Mammary epithelial cell (primary cell): ENCODE results near the gene EEF2.

ENCODE experiments used
- EZH2 ChIP-seq: IDR thresholded peaks from 2 replicates; pipeline ENCODE4 v1.6.1; 2012; ENCODE audit warnings: low read length, inconsistent platforms, borderline replicate concordance
- TF ChIP-seq, protein P1 (sequence below), 2 donors: IDR thresholded peaks in 1 of 2; conservative IDR thresholded peaks in 1 of 2; 2 replicates each; pipeline ENCODE4 v1.5.1; 2011 to 2012; ENCODE audit warnings: inconsistent platforms in 2 of 2, low read length in 2 of 2, mild to moderate bottlenecking in 2 of 2, control low read depth in 1 of 2, low read depth in 1 of 2; ENCODE audit not compliant: insufficient read depth in 1 of 2; ENCODE audit errors: extremely low read depth in 1 of 2

- TF ChIP-seq, protein P1, sequence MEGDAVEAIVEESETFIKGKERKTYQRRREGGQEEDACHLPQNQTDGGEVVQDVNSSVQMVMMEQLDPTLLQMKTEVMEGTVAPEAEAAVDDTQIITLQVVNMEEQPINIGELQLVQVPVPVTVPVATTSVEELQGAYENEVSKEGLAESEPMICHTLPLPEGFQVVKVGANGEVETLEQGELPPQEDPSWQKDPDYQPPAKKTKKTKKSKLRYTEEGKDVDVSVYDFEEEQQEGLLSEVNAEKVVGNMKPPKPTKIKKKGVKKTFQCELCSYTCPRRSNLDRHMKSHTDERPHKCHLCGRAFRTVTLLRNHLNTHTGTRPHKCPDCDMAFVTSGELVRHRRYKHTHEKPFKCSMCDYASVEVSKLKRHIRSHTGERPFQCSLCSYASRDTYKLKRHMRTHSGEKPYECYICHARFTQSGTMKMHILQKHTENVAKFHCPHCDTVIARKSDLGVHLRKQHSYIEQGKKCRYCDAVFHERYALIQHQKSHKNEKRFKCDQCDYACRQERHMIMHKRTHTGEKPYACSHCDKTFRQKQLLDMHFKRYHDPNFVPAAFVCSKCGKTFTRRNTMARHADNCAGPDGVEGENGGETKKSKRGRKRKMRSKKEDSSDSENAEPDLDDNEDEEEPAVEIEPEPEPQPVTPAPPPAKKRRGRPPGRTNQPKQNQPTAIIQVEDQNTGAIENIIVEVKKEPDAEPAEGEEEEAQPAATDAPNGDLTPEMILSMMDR (conservative IDR thresholded peaks at IDR 0.05 in 1 of 2, IDR thresholded peaks at IDR 0.05 in 1 of 2; ENCODE audit: extremely low read depth in 1 of 2, insufficient read depth in 1 of 2, low read depth in 1 of 2, low read length in 2 of 2) = no peak
- no peak for TF ChIP-seq EZH2
These were observed 20.7 kb downstream of the EEF2 start for GRCh38 chr19:3964256-3965194.
